Mucosa of descending colon (tissue), 3 donors: Measurements from ENCODE around the gene NID1. TPM values are rescaled to one million over a fixed set of nuclear protein-coding genes. Genes with fewer than 3 reads are reported as not detected.

Experiments
- ATAC-seq: fragments of 200-7000 bp; cut with Tn5 transposase; one replicate; pipeline ENCODE4 v1.9.1; 2020; ENCODE audit warnings: mild to moderate bottlenecking, moderate library complexity
- DNase-seq, 3 donors: peaks; one replicate each; pipeline ENCODE4 v3.0.0-alpha.2; 2020
- H3K36me3 ChIP-seq: fragments of 200-600 bp; one replicate; pipeline ENCODE4 v1.8.0; 2021; ENCODE audit warnings: low read depth, mild to moderate bottlenecking
- H3K4me1 ChIP-seq: fragments of 200-600 bp; one replicate; pipeline ENCODE4 v1.8.0; 2021; ENCODE audit warnings: low read depth, mild to moderate bottlenecking
- H3K4me3 ChIP-seq: fragments of 200-600 bp; one replicate; pipeline ENCODE4 v1.8.0; 2021; ENCODE audit warnings: mild to moderate bottlenecking
- H3K9me3 ChIP-seq: fragments of 200-600 bp; one replicate; pipeline ENCODE4 v1.8.0; 2021; ENCODE audit warnings: mild to moderate bottlenecking
- CTCF ChIP-seq: fragments of 200-600 bp; IDR thresholded peaks from one replicate; pipeline ENCODE4 v1.8.0; 2022; ENCODE audit warnings: antibody characterized with exemption, mild to moderate bottlenecking
- intact Hi-C, 2 donors: fragments of 100-400 bp; cut with DNase I in 1 of 2; cut with micrococcal nuclease in 1 of 2; formaldehyde crosslinking; loops; one replicate each; pipeline versions ENCODE4 v1.11.0 to v1.11.1; 2022; cut with DNase I, micrococcal nuclease
- total RNA-seq, 3 donors: library from RNA; stranded (reverse); fragmentation: NEBNext Ultra II Directional in 2 of 3; extraction: Animal tissue kit (Norgen Biotek cat#: 25700) in 2 of 3; gene quantifications; one replicate each; pipeline versions ENCODE4 v1.2.1 to v1.2.4, GENCODE V29; 2021 to 2023
- donor health status: DM: no; HTN: no; CAD: no; lungs with moderate emphysema.
- donor health status: DM: no; HTN: no; CAD: no.
- donor health status: DM: no; HTN: yes; CAD: no.

The NID1 gene
- total RNA-seq, 3 donors from 2014 or later, result 7.2 to 118 (median 36.7) TPM

DNA sequence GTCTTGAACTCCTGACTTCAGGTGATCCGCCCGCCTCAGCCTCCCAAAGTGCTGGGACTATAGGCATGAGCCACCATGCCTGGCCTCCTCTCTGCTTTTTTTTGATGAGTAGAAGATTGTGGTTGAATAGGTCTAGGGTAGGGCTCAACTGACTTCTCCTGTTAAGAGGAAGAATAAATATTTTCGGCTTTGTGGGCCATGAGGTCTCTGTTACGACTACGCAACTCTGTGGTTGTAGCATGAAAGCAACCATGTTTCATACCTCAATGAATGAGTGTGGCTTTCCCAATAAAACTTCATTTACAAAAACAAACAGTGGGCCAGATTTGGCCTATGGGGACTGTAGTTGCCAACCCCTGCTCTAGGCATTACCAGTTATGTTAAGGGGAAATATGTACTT, 67.8 kb downstream of the NID1 start:
- no peaks in the 10 kb centered on the region for H3K36me3 ChIP-seq
- H3K4me3 ChIP-seq, result no peak overlapping the region
- no peak for TF ChIP-seq CTCF
- ATAC-seq, result no peak
- peaks cover 10% of the 10 kb centered on the region for H3K4me1 ChIP-seq
- DNase-seq, result no peak
- intact Hi-C loops, result no loop called here
- H3K9me3 ChIP-seq, result no peaks in the 10 kb centered on the region

GRCh38 chr1:235996048-235996785, 68.7 kb downstream of the NID1 start:
- Histone ChIP-seq H3K4me1 (peaks cover 2% of the 10 kb centered on the region), H3K9me3 (no peaks in the 10 kb centered on the region), H3K36me3 (no peaks in the 10 kb centered on the region), H3K4me3 (no peak overlapping the region)
- no peak for TF ChIP-seq CTCF
- ATAC-seq, result no peak
- DNase-seq, result no peak
- intact Hi-C loops, result no loop called here

GRCh38 chr1:235995511-235995910, 69.4 kb downstream of the NID1 start:
- DNase-seq (no peak), ATAC-seq (no peak)
- intact Hi-C loops, result no loop called here
- H3K36me3 ChIP-seq, result no peaks in the 10 kb centered on the region
- H3K9me3 ChIP-seq, result no peaks in the 10 kb centered on the region
- TF ChIP-seq CTCF, result no peak
- H3K4me3 ChIP-seq, result no peak overlapping the region
- no peaks in the 10 kb centered on the region for H3K4me1 ChIP-seq

GRCh38 chr1:235993652-235994051, 71.2 kb downstream of the NID1 start:
- DNase-seq (no peak), ATAC-seq (no peak)
- H3K36me3 ChIP-seq, result no peaks in the 10 kb centered on the region
- intact Hi-C loops, result no loop called here
- H3K4me1 ChIP-seq, result no peaks in the 10 kb centered on the region
- no peak overlapping the region for H3K4me3 ChIP-seq
- no peaks in the 10 kb centered on the region for H3K9me3 ChIP-seq
- TF ChIP-seq CTCF, result no peak

- no peak for ATAC-seq
- Histone ChIP-seq H3K9me3 (no peaks in the 10 kb centered on the region), H3K4me3 (no peak overlapping the region), H3K4me1 (no peaks in the 10 kb centered on the region), H3K36me3 (no peaks in the 10 kb centered on the region)
- intact Hi-C loops, result no loop called here
- no peak for DNase-seq
- TF ChIP-seq CTCF, result no peak
Measured at GRCh38 chr1:235992868-235993267, 72.0 kb downstream of the NID1 start.

- no peaks in the 10 kb centered on the region for H3K9me3 ChIP-seq
- no peaks in the 10 kb centered on the region for H3K4me1 ChIP-seq
- intact Hi-C loops, result no loop called here
- H3K4me3 ChIP-seq, result no peak overlapping the region
- no peak for TF ChIP-seq CTCF
- DNase-seq (no peak), ATAC-seq (no peak)
- H3K36me3 ChIP-seq, result no peaks in the 10 kb centered on the region
Measured at GRCh38 chr1:235992346-235992745, 72.5 kb downstream of the NID1 start.
